ENCODE results near the gene PEDS1. TPM values are rescaled to one million over a fixed set of nuclear protein-coding genes. Genes with fewer than 3 reads are reported as not detected.
"Not testable (repeated sequence)": the region's sequence is repeated elsewhere in the genome, so short reads cannot be mapped to it uniquely, and the experiment has no call there.

The PEDS1 gene
- total and polyA plus RNA-seq, 2 experiments from 2014 or later: 53.9 to 55.7 TPM

- Histone ChIP-seq H4K20me1 (ENCODE audit: insufficient read depth) (no peaks in the 10 kb centered on the region), H3K9ac (peak overlapping the region; percentile 20)
Observed at GRCh38 chr20:50163570-50164317, 10.2 kb upstream of the PEDS1 start.

GRCh38 chr20:50161494-50161893 is 8.0 kb upstream of the PEDS1 start:
- H3K9me2 ChIP-seq (ENCODE audit: insufficient read depth); in situ Hi-C loops (cut with MboI); H3K4me3 ChIP-seq; H3K36me3 ChIP-seq (ENCODE audit: low read depth); H2AFZ ChIP-seq; DNase-seq; H4K20me1 ChIP-seq (ENCODE audit: insufficient read depth); H3K4me2 ChIP-seq (ENCODE audit: unreplicated experiment); H3K9ac ChIP-seq; H3K9me3 ChIP-seq (ENCODE audit: low read depth); H3K27me3 ChIP-seq (replicated peaks; ENCODE audit: insufficient read depth); H3K79me2 ChIP-seq (ENCODE audit: insufficient read depth); H3K27ac ChIP-seq: not testable (repeated sequence)
- 89 to 97% methylated on average over 4 to 7 of the region's 7 CpGs for WGBS, 2 experiments (ENCODE audit: low coverage in 1 of 2, low lambda C conversion rate in 2 of 2, missing lambda C conversion rate in 2 of 2)
- H3K4me1 ChIP-seq (ENCODE audit: insufficient read depth): peaks cover 26% of the 10 kb centered on the region
- peaks cover 26% of the 10 kb centered on the region for H3F3A ChIP-seq (ENCODE audit: insufficient read depth)

More at GRCh38 chr20:50163570-50164317, 10.2 kb upstream of the PEDS1 start:
- Histone ChIP-seq H3K9me3 (ENCODE audit: low read depth) (no peaks in the 10 kb centered on the region), H3K4me2 (ENCODE audit: unreplicated experiment) (peak overlapping the region; percentile 27), H3K27ac (peak overlapping the region; percentile 48), H3F3A (ENCODE audit: insufficient read depth) (peaks cover 26% of the 10 kb centered on the region), H2AFZ (peak overlapping the region; percentile 58; the same call in 1 of the 2 replicates), H3K4me3 (no peak overlapping the region), H3K9me2 (ENCODE audit: insufficient read depth) (no peaks in the 10 kb centered on the region), H3K27me3 (replicated peaks; ENCODE audit: insufficient read depth) (no peaks in the 10 kb centered on the region), H3K79me2 (ENCODE audit: insufficient read depth) (no peaks in the 10 kb centered on the region), H3K36me3 (ENCODE audit: low read depth) (no peaks in the 10 kb centered on the region), H3K4me1 (ENCODE audit: insufficient read depth) (peaks cover 32% of the 10 kb centered on the region)
- DNase-seq: peak; percentile 52
- TF ChIP-seq EZH2phosphoT487 (IDR thresholded peaks at IDR 0.05; ENCODE audit: insufficient read depth, low read depth) (no peak), EZH2 (IDR thresholded peaks at IDR 0.05; ENCODE audit: insufficient read depth, poor library complexity, severe bottlenecking) (no peak)
- 40 to 41% methylated on average over 9 of the region's 9 CpGs for WGBS, 2 experiments (ENCODE audit: low coverage in 1 of 2, low lambda C conversion rate in 2 of 2, missing lambda C conversion rate in 2 of 2)
- in situ Hi-C loops (cut with MboI): no loop called here

- peak; percentile 43 for DNase-seq
- peak overlapping the region; percentile 90 for H3K9ac ChIP-seq
- in situ Hi-C loops (cut with MboI): no loop called here
- H3K4me1 ChIP-seq (ENCODE audit: insufficient read depth): peaks cover 28% of the 10 kb centered on the region
- H2AFZ ChIP-seq: peak overlapping the region; percentile 70
- 1% methylated on average over 15 to 18 of the region's 18 CpGs for WGBS, 2 experiments (ENCODE audit: low coverage in 1 of 2, low lambda C conversion rate in 2 of 2, missing lambda C conversion rate in 2 of 2)
- TF ChIP-seq EZH2 (IDR thresholded peaks at IDR 0.05; ENCODE audit: insufficient read depth, poor library complexity, severe bottlenecking) (no peak), EZH2phosphoT487 (IDR thresholded peaks at IDR 0.05; ENCODE audit: insufficient read depth, low read depth) (no peak)
- H3K9me2 ChIP-seq (ENCODE audit: insufficient read depth): no peaks in the 10 kb centered on the region
- H3K36me3 ChIP-seq (ENCODE audit: low read depth): no peaks in the 10 kb centered on the region
- no peaks in the 10 kb centered on the region for H3F3A ChIP-seq (ENCODE audit: insufficient read depth)
- H3K4me3 ChIP-seq: peak overlapping the region; percentile 82
- peak overlapping the region; percentile 94 for H3K4me2 ChIP-seq (ENCODE audit: unreplicated experiment)
- no peaks in the 10 kb centered on the region for H3K27me3 ChIP-seq (replicated peaks; ENCODE audit: insufficient read depth)
- peak overlapping the region; percentile 61 for H3K27ac ChIP-seq
- H3K79me2 ChIP-seq (ENCODE audit: insufficient read depth): peaks cover 53% of the 10 kb centered on the region
- H4K20me1 ChIP-seq (ENCODE audit: insufficient read depth): no peaks in the 10 kb centered on the region
- no peaks in the 10 kb centered on the region for H3K9me3 ChIP-seq (ENCODE audit: low read depth)
Observed at GRCh38 chr20:50153153-50153499, 397 bp downstream of the PEDS1 start.

- 18 to 20% methylated on average over 4 of the region's 4 CpGs for WGBS, 2 experiments (ENCODE audit: low coverage in 1 of 2, low lambda C conversion rate in 2 of 2, missing lambda C conversion rate in 2 of 2)
Observed at GRCh38 chr20:50152394-50153152, 950 bp downstream of the PEDS1 start.

More at GRCh38 chr20:50152394-50153152, 950 bp downstream of the PEDS1 start:
- Histone ChIP-seq H3K9me2 (ENCODE audit: insufficient read depth) (no peaks in the 10 kb centered on the region), H3K27me3 (replicated peaks; ENCODE audit: insufficient read depth) (no peaks in the 10 kb centered on the region), H3K36me3 (ENCODE audit: low read depth) (no peaks in the 10 kb centered on the region), H3K4me2 (ENCODE audit: unreplicated experiment) (peak overlapping the region; percentile 94), H4K20me1 (ENCODE audit: insufficient read depth) (no peaks in the 10 kb centered on the region), H3K4me3 (peak overlapping the region; percentile 82), H2AFZ (peak overlapping the region; percentile 70), H3F3A (ENCODE audit: insufficient read depth) (no peaks in the 10 kb centered on the region), H3K9me3 (ENCODE audit: low read depth) (no peaks in the 10 kb centered on the region), H3K79me2 (ENCODE audit: insufficient read depth) (peaks cover 58% of the 10 kb centered on the region), H3K27ac (peak overlapping the region; percentile 61), H3K9ac (peak overlapping the region; percentile 90), H3K4me1 (ENCODE audit: insufficient read depth) (peaks cover 31% of the 10 kb centered on the region)
- in situ Hi-C loops (cut with MboI): no loop called here
- no peak for TF ChIP-seq EZH2phosphoT487 (IDR thresholded peaks at IDR 0.05; ENCODE audit: insufficient read depth, low read depth)
- no peak for TF ChIP-seq EZH2 (IDR thresholded peaks at IDR 0.05; ENCODE audit: insufficient read depth, poor library complexity, severe bottlenecking)
- peak; percentile 50 for DNase-seq
